Measurements from ENCODE around the gene THRB.
"Not testable (repeated sequence)": the region's sequence is repeated elsewhere in the genome, so short reads cannot be mapped to it uniquely, and the experiment has no call there.

THRB gene

DNA sequence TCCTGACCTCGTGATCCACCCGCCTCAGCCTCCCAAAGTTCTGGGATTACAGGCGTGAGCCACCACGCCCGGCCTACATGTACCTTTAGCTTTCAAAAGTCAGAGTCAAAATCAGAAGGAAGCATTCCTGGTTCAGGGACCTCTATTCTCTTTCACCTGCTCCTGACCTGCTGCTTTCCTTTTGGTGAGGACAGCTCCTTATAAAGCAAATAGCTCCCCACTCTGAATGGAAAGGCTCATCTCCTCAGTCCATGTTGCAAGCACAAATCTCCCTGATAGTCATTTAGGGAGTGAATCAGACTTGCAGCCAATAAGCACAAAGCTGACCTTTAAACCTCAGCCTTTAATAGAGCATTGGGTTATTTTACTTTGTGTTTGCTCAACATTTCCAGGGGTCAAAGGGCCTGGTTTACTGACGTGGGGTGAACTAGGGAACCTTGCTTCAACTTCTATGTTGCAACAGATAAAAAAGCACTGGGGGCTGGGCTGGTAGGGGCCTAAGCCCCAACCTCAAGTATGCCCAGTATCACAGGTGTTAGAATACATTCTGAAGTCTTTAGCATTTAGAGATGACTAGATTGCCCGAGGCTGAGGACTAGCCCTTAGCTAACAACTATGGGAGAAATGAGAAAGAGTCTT, 43.1 kb downstream of the THRB start:
- no peak for DNase-seq (ENCODE audit: low read depth in 2 of 2, low spot score in 1 of 2)

DNA sequence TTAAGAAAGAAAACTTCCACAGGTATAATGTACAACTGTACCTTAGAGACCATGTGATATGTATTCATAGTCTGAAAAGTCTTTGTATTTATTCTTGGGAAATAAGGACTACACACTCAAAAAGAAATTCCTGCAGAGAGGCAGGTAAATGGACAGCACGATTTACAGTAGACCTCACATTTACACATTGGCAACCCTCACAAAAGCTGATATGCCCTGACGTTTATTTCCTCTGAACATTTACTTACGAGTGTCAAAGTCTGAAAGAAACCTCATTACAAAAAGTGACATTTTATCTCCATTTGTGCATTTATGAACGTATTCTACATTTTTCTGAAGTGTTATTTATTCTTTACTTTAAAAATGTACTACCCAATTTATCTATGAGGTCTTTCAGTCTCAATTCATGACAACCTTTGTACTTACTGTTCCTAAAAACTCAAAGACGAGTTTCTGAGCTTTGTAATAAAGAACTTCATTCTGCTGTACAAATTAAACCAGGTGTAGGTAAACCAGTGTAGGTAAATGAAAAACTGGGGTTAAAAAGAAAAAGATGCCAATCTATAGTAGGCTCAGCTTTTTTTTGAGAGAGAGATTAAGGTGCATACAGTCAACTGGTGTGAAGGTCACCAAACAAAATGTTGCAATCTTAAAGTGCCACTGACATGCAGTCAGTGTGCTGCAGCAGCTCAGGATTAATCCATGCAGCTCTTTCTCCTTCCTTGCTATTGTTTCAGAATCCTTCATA, 44.3 kb downstream of the THRB start:
- no peak for DNase-seq (ENCODE audit: low read depth in 2 of 2, low spot score in 1 of 2)

DNA sequence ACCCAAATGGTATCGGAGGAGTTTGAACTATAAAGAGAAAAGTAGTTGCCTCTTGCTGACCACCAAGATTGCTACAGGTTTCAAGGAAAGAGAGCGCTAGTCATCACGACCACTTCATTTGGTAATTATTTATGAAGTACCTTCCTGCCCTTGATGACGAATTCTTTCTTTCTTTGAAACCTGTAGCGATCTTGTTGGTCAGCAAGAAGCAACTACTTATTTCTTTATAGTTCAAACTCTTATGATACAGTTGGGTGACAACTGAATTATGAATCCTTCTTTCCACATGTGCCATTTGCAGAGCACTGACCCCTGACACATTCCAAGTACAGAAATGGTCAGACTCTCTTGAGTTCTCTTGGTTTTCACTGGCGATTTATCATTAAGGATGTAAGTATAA, 46.8 kb downstream of the THRB start:
- DNase-seq (ENCODE audit: low read depth in 2 of 2, low spot score in 1 of 2): no peak

- DNase-seq (ENCODE audit: low read depth in 2 of 2, low spot score in 1 of 2): no peak
Measured at GRCh38 chr3:24446032-24446431, 48.6 kb downstream of the THRB start.

GRCh38 chr3:24443476-24443875, 51.2 kb downstream of the THRB start:
- no peak for DNase-seq (ENCODE audit: low read depth in 2 of 2, low spot score in 1 of 2)

- DNase-seq (ENCODE audit: low read depth in 2 of 2, low spot score in 1 of 2): no peak
Measured at GRCh38 chr3:24440760-24441464, 53.7 kb downstream of the THRB start.

DNA sequence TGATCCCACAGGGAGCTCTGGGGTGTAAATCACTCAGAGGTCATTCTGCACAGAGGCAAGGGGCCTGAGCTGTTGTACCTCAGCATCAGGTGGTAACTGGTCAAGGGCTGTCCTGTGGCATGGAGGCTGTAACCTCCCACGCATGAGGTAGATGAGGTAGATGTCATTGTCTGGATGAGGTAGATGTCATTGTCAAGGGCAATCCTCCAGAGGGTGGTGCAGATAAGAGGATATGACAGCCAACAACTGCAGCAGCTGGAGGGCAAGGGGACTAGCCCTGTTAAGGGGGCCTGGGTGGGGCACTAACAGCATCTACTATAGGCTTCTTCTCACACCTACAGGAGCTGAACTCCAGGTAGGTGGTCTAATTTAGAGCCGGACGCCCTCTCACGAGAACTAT, 55.6 kb downstream of the THRB start:
- DNase-seq (ENCODE audit: low read depth in 2 of 2, low spot score in 1 of 2): no peak

- DNase-seq (ENCODE audit: low read depth in 2 of 2, low spot score in 1 of 2): no peak
Measured at GRCh38 chr3:24437326-24437725, 57.3 kb downstream of the THRB start.

- DNase-seq (ENCODE audit: low read depth in 2 of 2, low spot score in 1 of 2): no peak
Measured at GRCh38 chr3:24435584-24435983, 59.1 kb downstream of the THRB start.

GRCh38 chr3:24434651-24435050, 60.0 kb downstream of the THRB start:
- no peak for DNase-seq (ENCODE audit: low read depth in 2 of 2, low spot score in 1 of 2)

DNA sequence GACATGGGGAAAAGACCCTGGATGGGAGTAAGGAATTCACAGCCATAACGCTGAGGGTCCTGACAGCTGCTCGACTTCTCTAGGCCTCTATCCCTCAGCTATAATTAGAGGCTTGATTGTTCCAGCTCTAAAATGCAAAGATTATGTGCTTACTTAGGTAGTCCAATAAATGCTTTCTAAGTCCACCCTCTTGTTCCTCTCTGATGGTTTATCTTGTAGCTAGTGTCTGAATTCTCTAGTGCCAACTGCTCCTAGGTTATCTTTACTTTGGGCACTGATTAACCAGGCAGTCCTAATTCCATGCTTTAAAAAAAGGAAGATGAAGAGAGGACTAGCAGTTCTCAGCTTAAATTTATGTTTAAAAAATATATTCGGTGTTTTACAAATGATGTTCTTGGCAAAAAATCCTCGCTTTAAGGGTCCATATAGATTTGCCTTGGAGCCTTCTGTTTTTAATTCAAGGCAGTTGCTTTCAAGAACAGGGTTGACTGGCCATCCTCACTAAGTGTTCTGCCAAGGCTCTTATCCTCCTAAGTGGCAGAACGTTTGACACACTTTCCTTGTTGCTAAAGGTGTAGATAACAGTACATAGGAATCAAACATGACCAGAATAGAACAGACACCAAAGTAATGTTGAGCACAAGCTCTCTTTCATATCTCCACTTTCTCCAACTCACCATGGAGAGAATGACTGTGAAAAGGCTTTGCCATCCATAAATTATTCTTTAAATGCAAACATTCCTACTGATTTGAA, 60.6 kb downstream of the THRB start:
- DNase-seq (ENCODE audit: low read depth in 2 of 2, low spot score in 1 of 2): no peak

DNA sequence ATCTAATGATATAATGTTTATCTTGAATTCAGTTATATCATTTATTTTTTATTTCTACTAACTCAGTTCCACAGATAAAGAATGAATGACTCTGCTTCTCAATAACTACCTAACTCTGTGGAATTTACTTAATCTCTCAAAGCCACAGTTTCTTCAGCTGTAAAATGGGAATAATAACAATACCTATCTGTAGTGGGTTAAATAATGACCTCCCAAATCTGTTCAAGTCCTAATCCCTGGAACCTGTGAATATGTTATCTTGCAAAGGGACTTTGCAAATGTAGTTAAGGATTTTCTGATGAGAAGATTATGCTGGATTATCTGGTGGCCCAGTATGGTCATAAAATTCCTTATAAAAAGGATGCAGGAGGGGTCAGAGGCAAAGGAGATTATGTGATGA, 61.7 kb downstream of the THRB start:
- DNase-seq (ENCODE audit: low read depth in 2 of 2, low spot score in 1 of 2): no peak

DNA sequence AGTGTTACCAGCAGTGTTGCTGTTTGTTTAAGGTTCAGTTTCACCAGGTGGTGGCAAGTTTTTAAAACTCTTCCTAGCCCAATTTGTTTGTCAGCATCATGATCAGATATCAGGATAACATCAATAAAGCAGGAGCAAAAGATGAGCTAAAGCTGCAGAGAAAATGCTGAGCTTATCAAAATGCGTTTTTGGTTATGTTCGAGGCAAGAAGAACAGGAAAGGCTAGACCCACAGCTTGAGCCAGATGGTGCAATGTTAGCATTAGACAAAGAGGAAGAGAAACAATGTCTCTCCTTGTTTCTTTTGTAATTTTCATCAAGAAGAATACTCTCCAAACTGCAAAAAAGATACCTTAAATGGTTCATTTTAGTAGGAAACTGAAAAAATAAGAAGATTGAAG, 66.2 kb downstream of the THRB start:
- DNase-seq (ENCODE audit: low read depth in 2 of 2, low spot score in 1 of 2): no peak

DNA sequence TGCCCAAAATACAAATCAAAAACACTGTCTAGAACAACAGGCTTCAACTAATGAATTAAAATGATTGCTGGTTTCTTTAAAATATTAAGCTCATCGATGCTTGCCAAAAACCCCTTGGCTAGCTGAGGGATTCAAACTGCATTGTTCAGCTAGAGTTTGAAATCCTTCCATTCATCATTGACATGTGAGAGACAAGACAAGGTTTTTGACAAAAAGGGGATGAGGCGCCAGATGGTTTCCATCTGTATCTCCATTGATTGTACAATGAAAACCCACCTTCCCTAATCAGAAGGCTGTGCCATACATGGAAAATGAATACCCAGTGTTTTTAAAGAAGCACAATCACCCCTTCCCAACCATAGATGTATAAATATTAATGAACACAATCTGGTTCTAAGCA, 67.8 kb downstream of the THRB start:
- DNase-seq (ENCODE audit: low read depth in 2 of 2, low spot score in 1 of 2): no peak

GRCh38 chr3:24420829-24421228, 73.8 kb downstream of the THRB start:
- not testable (repeated sequence) for DNase-seq (ENCODE audit: low read depth in 2 of 2, low spot score in 1 of 2)

- no peak for DNase-seq (ENCODE audit: low read depth in 2 of 2, low spot score in 1 of 2)
Measured at GRCh38 chr3:24420224-24420623, 74.4 kb downstream of the THRB start.

GRCh38 chr3:24419067-24419791, 75.4 kb downstream of the THRB start:
- no peak for DNase-seq (ENCODE audit: low read depth in 2 of 2, low spot score in 1 of 2)

- DNase-seq (ENCODE audit: low read depth in 2 of 2, low spot score in 1 of 2): no peak
Measured at GRCh38 chr3:24417730-24418129, 76.9 kb downstream of the THRB start.

GRCh38 chr3:24416224-24416623, 78.4 kb downstream of the THRB start:
- DNase-seq (ENCODE audit: low read depth in 2 of 2, low spot score in 1 of 2): no peak

DNA sequence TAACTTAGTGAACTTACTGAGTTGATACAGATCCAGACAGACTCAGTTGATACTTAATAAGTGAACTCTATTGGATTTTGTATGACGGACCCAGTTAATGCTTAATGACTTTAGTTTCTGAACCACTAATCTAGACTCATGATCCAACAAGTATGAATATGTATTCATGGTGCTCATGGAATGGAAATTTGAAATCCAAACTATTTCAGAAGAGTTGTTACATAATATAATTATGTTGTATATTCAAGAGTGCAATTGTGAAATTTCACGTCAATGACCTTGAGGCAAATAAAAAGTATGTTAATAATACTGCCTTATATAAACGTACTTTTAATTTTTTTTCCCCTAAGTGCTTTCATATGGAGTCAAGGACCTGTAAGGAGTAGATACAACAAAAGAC, 78.8 kb downstream of the THRB start:
- no peak for DNase-seq (ENCODE audit: low read depth in 2 of 2, low spot score in 1 of 2)

DNA sequence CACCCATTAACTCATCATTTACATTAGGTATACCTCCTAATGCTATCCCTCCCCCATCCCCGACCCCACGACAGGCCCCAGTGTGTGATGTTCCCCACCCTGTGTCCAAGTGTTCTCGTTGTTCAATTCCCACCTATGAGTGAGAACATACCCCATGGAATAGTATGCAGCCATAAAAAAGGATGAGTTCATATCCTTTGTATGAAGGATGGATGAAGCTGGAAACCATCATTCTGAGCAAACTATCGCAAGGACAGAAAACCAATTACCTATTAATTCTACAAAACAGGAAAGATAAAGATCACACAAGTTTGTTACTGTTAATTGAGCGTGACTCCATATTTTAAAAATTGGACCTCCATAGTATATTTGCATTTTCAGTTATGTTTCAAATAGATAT, 81.0 kb downstream of the THRB start:
- DNase-seq (ENCODE audit: low read depth in 2 of 2, low spot score in 1 of 2): not testable (repeated sequence)
